RKO (cell line): ENCODE data around the gene DHODH.
"Not testable (repeated sequence)": the region's sequence is repeated elsewhere in the genome, so short reads cannot be mapped to it uniquely, and the experiment has no call there.

Experiments
- DNase-seq: peaks from one replicate; pipeline ENCODE4 v3.0.0-alpha.2; 2016; ENCODE audit warnings: low spot score

DHODH gene

GRCh38 chr16:72054254-72054847 is 45.8 kb downstream of the DHODH start, which contains the start of gene HP:
Gene HP, plus strand, starts transcription at chr16:72054505. Its CDS starts 148 bp downstream, at chr16:72054653.
- DNase-seq = not testable (repeated sequence)

- no peak for DNase-seq
These were observed 47.4 kb downstream of the DHODH start for GRCh38 chr16:72055911-72056310.

- DNase-seq = not testable (repeated sequence)
These were observed 48.8 kb downstream of the DHODH start for GRCh38 chr16:72057313-72057712.

- DNase-seq = not testable (repeated sequence)
These were observed 50.5 kb downstream of the DHODH start for GRCh38 chr16:72059060-72059459.

- no peak for DNase-seq
These were observed 51.9 kb downstream of the DHODH start for GRCh38 chr16:72060405-72060804.

GRCh38 chr16:72061564-72061963 is 53.0 kb downstream of the DHODH start:
- no peak for DNase-seq

GRCh38 chr16:72064361-72064894 is 55.9 kb downstream of the DHODH start:
- DNase-seq = no peak

- peak; percentile 66 for DNase-seq
These were observed 58.2 kb downstream of the DHODH start for GRCh38 chr16:72066747-72067146.

- DNase-seq = no peak
These were observed 60.4 kb downstream of the DHODH start for GRCh38 chr16:72068930-72069329.

GRCh38 chr16:72072514-72073342 is 64.2 kb downstream of the DHODH start:
- no peak for DNase-seq

- DNase-seq = no peak
These were observed 65.2 kb downstream of the DHODH start for GRCh38 chr16:72073560-72074230.

- not testable (repeated sequence) for DNase-seq
These were observed 66.5 kb downstream of the DHODH start for GRCh38 chr16:72075067-72075466.
